Smooth muscle cell (in vitro differentiated cells): Measurements from ENCODE around the gene DRD4. TPM values are rescaled to one million over a fixed set of nuclear protein-coding genes. Genes with fewer than 3 reads are reported as not detected.

Experiments
- DNase-seq: peaks from one replicate; lab custom pipeline; 2025; ENCODE audit not compliant: unreplicated experiment; lab: John Stamatoyannopoulos, UW
- H2AFZ ChIP-seq: fragments of 200-600 bp; sonication (generic); 2 replicates; pipeline ENCODE4 v1.6.0; 2016; ENCODE audit warnings: antibody characterized with exemption, low read depth, mild to moderate bottlenecking
- H3F3A ChIP-seq: fragments of 200-600 bp; sonication (generic); 2 replicates; pipeline ENCODE4 v1.6.0; 2017; ENCODE audit warnings: antibody characterized with exemption, low read depth
- H3K27ac ChIP-seq: fragments of 200-600 bp; sonication (generic); 2 replicates; pipeline ENCODE4 v1.5.1; 2016; ENCODE audit warnings: low read depth, mild to moderate bottlenecking
- H3K27me3 ChIP-seq: fragments of 200-600 bp; sonication (generic); 2 replicates; pipeline ENCODE4 v1.6.1; 2016; ENCODE audit warnings: low read depth, mild to moderate bottlenecking
- H3K36me3 ChIP-seq: fragments of 200-600 bp; sonication (generic); 2 replicates; pipeline ENCODE4 v1.5.1; 2016; ENCODE audit warnings: low read depth
- H3K4me1 ChIP-seq: fragments of 200-600 bp; sonication (generic); 2 replicates; pipeline ENCODE4 v1.5.1; 2016; ENCODE audit warnings: low read depth
- H3K4me2 ChIP-seq: fragments of 200-600 bp; sonication (generic); 2 replicates; pipeline ENCODE4 v1.6.0; 2016; ENCODE audit warnings: mild to moderate bottlenecking
- H3K4me3 ChIP-seq: fragments of 200-600 bp; sonication (generic); 2 replicates; pipeline ENCODE4 v1.5.1; 2016; ENCODE audit warnings: mild to moderate bottlenecking
- H3K79me2 ChIP-seq: fragments of 200-600 bp; sonication (generic); 2 replicates; pipeline ENCODE4 v1.6.0; 2016; ENCODE audit warnings: low read depth, mild to moderate bottlenecking
- H3K9ac ChIP-seq: fragments of 200-600 bp; sonication (generic); 2 replicates; pipeline ENCODE4 v1.6.0; 2016; ENCODE audit warnings: low read depth
- H3K9me3 ChIP-seq: fragments of 200-600 bp; sonication (generic); replicated peaks from 2 replicates; pipeline ENCODE4 v1.5.1; 2016; ENCODE audit warnings: low read depth
- H4K20me1 ChIP-seq: fragments of 200-600 bp; sonication (generic); 2 replicates; pipeline ENCODE4 v1.6.0; 2016; ENCODE audit warnings: low read depth
- WGBS: methylation state at CpG from one replicate; pipeline ENCODE4 v1.1.7; 2016; ENCODE audit warnings: low lambda C conversion rate; 5-methylcytosine and 5-hydroxymethylcytosine counted together
- polyA plus RNA-seq: library from polyadenylated mRNA; unstranded; fragments of >200 nt; fragmentation: Nextera tagmentation; extraction: Ambion mirVana; gene quantifications from 2 replicates; pipeline ENCODE4 v1.2.1, GENCODE V29; 2016
- total RNA-seq: library from RNA; depleted of rRNA; stranded (reverse); fragments of >200 nt; gene quantifications from 2 replicates; pipeline ENCODE4 v1.2.3, GENCODE V29; 2014
- TF ChIP-seq, protein P1 (sequence below): fragments of 200-600 bp; sonication (generic); IDR thresholded peaks from 2 replicates; pipeline ENCODE4 v1.5.1; 2017; ENCODE audit warnings: borderline replicate concordance, mild to moderate bottlenecking, antibody characterized with exemption; ENCODE audit not compliant: insufficient read depth, poor library complexity, severe bottlenecking

The DRD4 gene
- total and polyA plus RNA-seq, 2 experiments from 2014 or later: 2.7 TPM; not detected in 1

DNA sequence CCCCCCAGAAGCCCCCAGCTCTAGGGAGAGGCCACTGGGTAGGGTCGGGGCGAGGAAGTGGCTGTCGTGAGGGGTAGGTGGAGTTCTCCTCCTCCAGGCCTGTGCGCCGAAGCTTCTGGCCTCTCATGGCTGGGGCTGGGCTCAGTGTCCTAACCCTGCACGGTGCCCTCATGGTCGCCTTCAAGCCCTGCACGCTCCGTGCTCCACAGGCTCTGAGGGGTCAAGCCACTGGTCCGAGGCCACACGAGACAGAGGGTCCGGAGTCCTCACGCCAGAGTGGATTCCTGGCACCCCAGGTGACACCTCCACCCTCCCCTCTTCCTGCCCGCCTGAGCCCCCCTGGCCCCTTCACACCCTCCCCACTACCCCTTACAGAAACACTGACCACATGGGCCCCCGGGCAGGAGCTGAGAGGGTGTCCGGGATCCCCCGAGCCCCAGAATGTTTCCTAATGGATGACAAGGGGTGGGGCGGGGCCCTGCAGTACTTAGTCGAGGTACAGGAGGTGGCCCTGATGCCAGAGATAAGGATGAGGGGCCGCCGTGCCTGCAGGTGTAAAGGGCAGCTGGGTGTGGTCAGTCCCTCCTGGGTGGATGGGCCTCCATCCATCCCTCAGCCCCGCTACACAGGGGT, 11.3 kb upstream of the DRD4 start:
- no peak overlapping the region for H3K4me3 ChIP-seq
- no peak overlapping the region for H3K4me2 ChIP-seq
- H3K9ac ChIP-seq: no peak overlapping the region
- H3K9me3 ChIP-seq: no peaks in the 10 kb centered on the region
- peaks cover 70% of the 10 kb centered on the region for H4K20me1 ChIP-seq
- H3K36me3 ChIP-seq: no peaks in the 10 kb centered on the region
- no peak for DNase-seq
- H3K4me1 ChIP-seq: no peaks in the 10 kb centered on the region
- no peak overlapping the region for H3K27ac ChIP-seq
- H3K27me3 ChIP-seq: no peaks in the 10 kb centered on the region
- peaks cover 10% of the 10 kb centered on the region for H3F3A ChIP-seq
- H3K79me2 ChIP-seq: no peaks in the 10 kb centered on the region
- 86% methylated on average over 22 of the region's 22 CpGs for WGBS
- H2AFZ ChIP-seq: no peak overlapping the region
- TF ChIP-seq, protein P1, sequence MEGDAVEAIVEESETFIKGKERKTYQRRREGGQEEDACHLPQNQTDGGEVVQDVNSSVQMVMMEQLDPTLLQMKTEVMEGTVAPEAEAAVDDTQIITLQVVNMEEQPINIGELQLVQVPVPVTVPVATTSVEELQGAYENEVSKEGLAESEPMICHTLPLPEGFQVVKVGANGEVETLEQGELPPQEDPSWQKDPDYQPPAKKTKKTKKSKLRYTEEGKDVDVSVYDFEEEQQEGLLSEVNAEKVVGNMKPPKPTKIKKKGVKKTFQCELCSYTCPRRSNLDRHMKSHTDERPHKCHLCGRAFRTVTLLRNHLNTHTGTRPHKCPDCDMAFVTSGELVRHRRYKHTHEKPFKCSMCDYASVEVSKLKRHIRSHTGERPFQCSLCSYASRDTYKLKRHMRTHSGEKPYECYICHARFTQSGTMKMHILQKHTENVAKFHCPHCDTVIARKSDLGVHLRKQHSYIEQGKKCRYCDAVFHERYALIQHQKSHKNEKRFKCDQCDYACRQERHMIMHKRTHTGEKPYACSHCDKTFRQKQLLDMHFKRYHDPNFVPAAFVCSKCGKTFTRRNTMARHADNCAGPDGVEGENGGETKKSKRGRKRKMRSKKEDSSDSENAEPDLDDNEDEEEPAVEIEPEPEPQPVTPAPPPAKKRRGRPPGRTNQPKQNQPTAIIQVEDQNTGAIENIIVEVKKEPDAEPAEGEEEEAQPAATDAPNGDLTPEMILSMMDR: no peak

DNA sequence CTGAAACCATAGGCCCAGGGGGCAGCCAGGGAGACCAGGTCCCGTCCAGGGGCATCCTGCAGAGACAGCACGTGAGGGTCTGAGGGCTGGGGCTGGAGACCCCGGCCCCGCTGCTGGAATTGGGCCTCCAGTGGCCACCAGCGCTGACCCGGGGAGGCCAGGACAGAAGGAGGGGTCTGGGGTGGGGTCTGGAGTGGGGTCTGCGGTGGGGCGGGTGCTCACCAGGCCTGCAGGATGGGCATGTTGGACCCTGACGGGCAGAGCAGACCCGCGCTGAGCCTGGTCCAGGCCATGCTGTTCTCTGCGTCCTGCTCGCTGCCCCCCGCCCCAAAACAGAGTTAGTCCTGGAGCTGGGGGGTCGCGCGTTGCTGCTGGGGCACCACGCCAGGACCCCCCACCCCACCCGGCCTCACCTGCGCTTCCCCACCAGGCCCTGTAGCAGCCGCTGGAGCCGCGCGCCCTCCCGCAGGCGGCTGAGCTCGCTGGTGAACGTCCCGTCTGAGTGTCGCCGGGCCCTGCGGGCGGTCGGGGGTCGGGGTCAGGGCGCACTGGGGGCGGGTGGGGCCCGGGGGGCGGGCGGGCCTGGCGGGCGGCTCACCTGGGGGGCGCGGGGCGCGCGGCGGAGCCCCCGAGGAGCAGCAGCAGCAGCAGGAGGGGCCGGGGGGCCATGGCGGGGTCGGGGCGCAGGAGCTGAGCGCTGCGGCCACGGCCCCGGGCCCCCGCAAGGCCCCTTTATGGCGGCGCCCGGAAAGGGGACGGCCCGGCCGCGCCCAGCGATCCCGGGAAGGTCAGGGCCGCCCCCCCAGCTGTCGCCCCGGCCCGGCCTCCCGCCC, 10.4 kb upstream of the DRD4 start, which contains the start of gene SCT:
SCT (minus strand) TSS at position 707 of the 833 bp plus-strand sequence; CDS start at position 669, 38 bp downstream.
- Histone ChIP-seq H3K4me3 (no peak within 1 kb of the TSS), H3K27ac (peak within 1 kb of the TSS; percentile 74), H2AFZ (no peak within 1 kb of the TSS), H3K9me3 (no peaks in the 10 kb centered on the region), H3K9ac (no peak within 1 kb of the TSS), H4K20me1 (peaks cover 73% of the 10 kb centered on the region), H3K27me3 (no peaks in the 10 kb centered on the region), H3K4me1 (no peaks in the 10 kb centered on the region), H3K79me2 (no peaks in the 10 kb centered on the region), H3F3A (peaks cover 10% of the 10 kb centered on the region), H3K36me3 (no peaks in the 10 kb centered on the region), H3K4me2 (peak within 1 kb of the TSS; percentile 51)
- TF ChIP-seq, protein P1: no peak
- no peak for DNase-seq
- WGBS: 43% methylated on average over 17 of the region's 72 CpGs

DNA sequence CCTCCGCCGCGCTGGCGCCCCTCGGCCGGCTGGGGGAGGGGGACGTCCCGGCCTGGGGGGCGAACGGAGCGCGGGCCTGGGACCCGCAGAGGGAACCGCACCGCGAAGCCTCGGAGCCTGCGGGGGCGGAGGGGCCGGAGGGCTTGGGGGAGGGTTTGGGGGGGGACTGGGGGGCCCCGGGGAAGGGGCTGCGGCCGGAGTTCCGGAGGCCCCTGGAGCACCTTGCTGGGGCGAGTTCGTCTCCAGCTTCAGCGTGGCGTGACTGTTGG, 9.8 kb upstream of the DRD4 start:
- DNase-seq: no peak
- no peak overlapping the region for H2AFZ ChIP-seq
- 51% methylated on average over 5 of the region's 28 CpGs for WGBS
- H3K4me3 ChIP-seq: no peak overlapping the region
- H3K27ac ChIP-seq: no peak overlapping the region
- H3K4me2 ChIP-seq: no peak overlapping the region
- peaks cover 10% of the 10 kb centered on the region for H3F3A ChIP-seq
- TF ChIP-seq, protein P1: no peak
- no peaks in the 10 kb centered on the region for H3K4me1 ChIP-seq
- H3K27me3 ChIP-seq: no peaks in the 10 kb centered on the region
- no peaks in the 10 kb centered on the region for H3K36me3 ChIP-seq
- no peaks in the 10 kb centered on the region for H3K79me2 ChIP-seq
- no peaks in the 10 kb centered on the region for H3K9me3 ChIP-seq
- H4K20me1 ChIP-seq: peaks cover 73% of the 10 kb centered on the region
- no peak overlapping the region for H3K9ac ChIP-seq
